Endothelial cell (in vitro differentiated cells): Measurements from ENCODE around the gene ADGRG3. TPM values are rescaled to one million over a fixed set of nuclear protein-coding genes. Genes with fewer than 3 reads are reported as not detected.

ENCODE experiments used
- DNase-seq: peaks from one replicate; pipeline ENCODE4 v3.0.0; 2021; ENCODE audit warnings: low spot score
- H3K27ac Mint-ChIP-seq: one replicate; pipeline ENCODE4 v1.8.0; 2021; ENCODE audit warnings: mixed read lengths, inconsistent platforms; ENCODE audit not compliant: unreplicated experiment
- H3K27me3 Mint-ChIP-seq: one replicate; pipeline ENCODE4 v1.8.0; 2021; ENCODE audit warnings: mild to moderate bottlenecking, moderate library complexity, mixed read lengths, inconsistent platforms; ENCODE audit not compliant: unreplicated experiment
- H3K36me3 Mint-ChIP-seq: one replicate; pipeline ENCODE4 v1.8.0; 2021; ENCODE audit warnings: mild to moderate bottlenecking, low read depth, mixed read lengths, inconsistent platforms; ENCODE audit not compliant: unreplicated experiment
- H3K4me1 Mint-ChIP-seq: one replicate; pipeline ENCODE4 v1.8.0; 2021; ENCODE audit warnings: mild to moderate bottlenecking, mixed read lengths, inconsistent platforms; ENCODE audit not compliant: unreplicated experiment
- H3K4me3 Mint-ChIP-seq: one replicate; pipeline ENCODE4 v1.8.0; 2021; ENCODE audit warnings: mild to moderate bottlenecking, mixed read lengths, inconsistent platforms; ENCODE audit not compliant: unreplicated experiment
- H3K9me3 Mint-ChIP-seq: one replicate; pipeline ENCODE4 v1.8.0; 2021; ENCODE audit warnings: mixed read lengths, inconsistent platforms; ENCODE audit not compliant: unreplicated experiment
- CTCF ChIP-seq: fragments of 200-600 bp; sonication (generic); IDR thresholded peaks from one replicate; pipeline ENCODE4 v1.5.0; 2021; ENCODE audit warnings: antibody characterized with exemption; ENCODE audit not compliant: unreplicated experiment
- total RNA-seq: library from RNA; stranded (reverse); fragmentation: NEBNext Ultra II Directional; extraction: Animal tissue kit (Norgen Biotek cat#: 25700); gene quantifications from one replicate; pipeline ENCODE4 v1.2.1, GENCODE V29; 2021; ENCODE audit not compliant: unreplicated experiment

ADGRG3 gene
- total RNA-seq, 1 donor from 2014 or later = 0.31 TPM

DNA sequence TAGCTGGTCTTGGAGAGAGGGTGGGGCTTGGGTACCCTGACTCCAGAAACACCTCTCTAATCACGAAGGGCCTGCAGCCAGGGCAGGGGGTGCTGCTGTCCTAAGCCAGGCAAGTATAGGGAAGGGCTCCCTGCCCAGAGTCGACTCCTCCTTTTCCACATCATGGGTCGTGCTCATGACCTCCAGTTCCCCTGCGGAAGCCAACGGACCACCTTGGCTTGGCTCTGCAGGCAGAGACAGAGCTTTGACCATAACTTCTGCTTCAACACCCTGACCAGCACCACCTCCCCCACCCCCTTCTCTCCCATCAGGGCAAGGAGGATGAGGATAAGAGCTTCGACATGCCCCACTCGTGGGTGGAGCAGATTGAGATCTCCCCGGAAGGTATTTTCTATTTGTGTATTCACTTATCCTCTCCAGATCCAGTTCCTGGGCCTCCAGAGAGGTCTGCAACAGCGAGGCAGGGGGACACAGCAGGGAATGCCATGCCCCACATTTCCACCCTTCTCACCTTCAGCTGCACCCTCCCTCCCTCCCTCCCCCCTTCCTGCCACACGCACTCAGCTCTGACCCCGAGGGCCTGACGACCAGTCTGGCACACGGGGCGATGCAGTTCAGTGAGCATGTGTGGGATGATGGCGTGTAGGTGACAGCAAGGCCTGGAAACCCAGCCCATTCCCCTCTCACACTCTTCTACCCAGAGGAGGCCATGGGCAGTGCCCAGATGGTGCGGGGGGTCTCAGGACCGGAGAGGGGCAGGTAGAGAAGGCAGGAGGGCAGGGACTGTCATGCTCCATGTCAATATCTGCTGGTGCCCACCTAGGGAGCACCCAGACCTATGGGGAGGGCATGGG lies 53.5 kb downstream of the ADGRG3 start:
- no peak overlapping the region for H3K27ac Mint-ChIP-seq
- no peaks in the 10 kb centered on the region for H3K4me1 Mint-ChIP-seq
- no peak overlapping the region for H3K4me3 Mint-ChIP-seq
- no peaks in the 10 kb centered on the region for H3K9me3 Mint-ChIP-seq
- H3K27me3 Mint-ChIP-seq = peaks cover 6% of the 10 kb centered on the region
- H3K36me3 Mint-ChIP-seq = no peaks in the 10 kb centered on the region
- TF ChIP-seq CTCF = no peak
- no peak for DNase-seq

GRCh38 chr16:57722210-57722499 lies 54.0 kb downstream of the ADGRG3 start:
- H3K4me1 Mint-ChIP-seq = no peaks in the 10 kb centered on the region
- no peaks in the 10 kb centered on the region for H3K36me3 Mint-ChIP-seq
- no peak for DNase-seq
- H3K27ac Mint-ChIP-seq = no peak overlapping the region
- no peaks in the 10 kb centered on the region for H3K9me3 Mint-ChIP-seq
- H3K27me3 Mint-ChIP-seq = peaks cover 6% of the 10 kb centered on the region
- no peak for TF ChIP-seq CTCF
- no peak overlapping the region for H3K4me3 Mint-ChIP-seq

GRCh38 chr16:57722651-57723050 lies 54.5 kb downstream of the ADGRG3 start:
- no peak for DNase-seq
- Mint-ChIP-seq H3K9me3 (no peaks in the 10 kb centered on the region), H3K27ac (no peak overlapping the region), H3K4me1 (no peaks in the 10 kb centered on the region), H3K27me3 (peaks cover 6% of the 10 kb centered on the region), H3K4me3 (no peak overlapping the region), H3K36me3 (no peaks in the 10 kb centered on the region)
- TF ChIP-seq CTCF = no peak

- no peaks in the 10 kb centered on the region for H3K9me3 Mint-ChIP-seq
- TF ChIP-seq CTCF = peak; percentile 58
- no peaks in the 10 kb centered on the region for H3K36me3 Mint-ChIP-seq
- no peak overlapping the region for H3K27ac Mint-ChIP-seq
- peaks cover 6% of the 10 kb centered on the region for H3K27me3 Mint-ChIP-seq
- no peaks in the 10 kb centered on the region for H3K4me1 Mint-ChIP-seq
- no peak overlapping the region for H3K4me3 Mint-ChIP-seq
- DNase-seq = peak; percentile 56
Measured at GRCh38 chr16:57723170-57723569, 55.1 kb downstream of the ADGRG3 start.

DNA sequence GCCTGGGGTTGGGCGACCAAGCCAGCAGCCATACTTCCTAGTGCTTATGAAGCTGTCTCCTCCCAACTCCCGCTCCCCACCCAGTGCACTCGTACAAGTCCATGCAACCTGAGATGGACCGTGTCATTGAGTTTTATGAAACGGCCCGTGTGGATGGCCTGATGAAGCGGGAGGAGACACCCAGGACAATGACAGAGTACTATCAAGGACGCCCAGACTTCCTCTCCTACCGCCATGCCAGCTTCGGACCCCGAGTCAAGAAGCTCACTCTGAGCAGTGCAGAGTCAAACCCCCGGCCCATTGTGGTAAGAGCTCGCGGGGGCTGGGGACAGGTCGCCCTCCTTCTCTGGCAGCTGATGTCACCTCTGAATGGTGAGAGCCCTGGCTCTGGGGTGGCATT lies 56.4 kb downstream of the ADGRG3 start:
- Mint-ChIP-seq H3K4me3 (no peak overlapping the region), H3K9me3 (no peaks in the 10 kb centered on the region), H3K36me3 (no peaks in the 10 kb centered on the region), H3K27me3 (peaks cover 4% of the 10 kb centered on the region), H3K27ac (no peak overlapping the region), H3K4me1 (no peaks in the 10 kb centered on the region)
- no peak for DNase-seq
- TF ChIP-seq CTCF = no peak
